OCI-M2 (cell line): ENCODE results near the gene MACROD2.
"Not testable (repeated sequence)": the region's sequence is repeated elsewhere in the genome, so short reads cannot be mapped to it uniquely, and the experiment has no call there.

Source experiments
- DNase-seq: peaks from one replicate; lab custom pipeline; 2025; ENCODE audit not compliant: unreplicated experiment; lab: John Stamatoyannopoulos, UW

The MACROD2 gene

GRCh38 chr20:15119852-15120487, 1124.7 kb downstream of the MACROD2 start:
- DNase-seq, result no peak

- DNase-seq, result no peak
These were observed 1127.3 kb downstream of the MACROD2 start for GRCh38 chr20:15122613-15123012.

- no peak for DNase-seq
These were observed 1135.9 kb downstream of the MACROD2 start for GRCh38 chr20:15131176-15131575.

GRCh38 chr20:15138548-15139126, 1143.3 kb downstream of the MACROD2 start:
- DNase-seq, result no peak

- DNase-seq, result no peak
These were observed 1144.2 kb downstream of the MACROD2 start for GRCh38 chr20:15139522-15139921.

- DNase-seq, result no peak
These were observed 1145.0 kb downstream of the MACROD2 start for GRCh38 chr20:15140286-15140685.

GRCh38 chr20:15140940-15141339, 1145.6 kb downstream of the MACROD2 start:
- DNase-seq, result not testable (repeated sequence)

GRCh38 chr20:15141861-15142260, 1146.5 kb downstream of the MACROD2 start:
- DNase-seq, result no peak

- no peak for DNase-seq
These were observed 1148.2 kb downstream of the MACROD2 start for GRCh38 chr20:15143478-15143877.

GRCh38 chr20:15144916-15145315, 1149.6 kb downstream of the MACROD2 start:
- no peak for DNase-seq

- DNase-seq, result no peak
These were observed 1151.6 kb downstream of the MACROD2 start for GRCh38 chr20:15146948-15147347.

- no peak for DNase-seq
These were observed 1158.8 kb downstream of the MACROD2 start for GRCh38 chr20:15154070-15154469.

GRCh38 chr20:15155848-15156401, 1160.6 kb downstream of the MACROD2 start:
- no peak for DNase-seq

GRCh38 chr20:15158533-15158932, 1163.2 kb downstream of the MACROD2 start:
- no peak for DNase-seq

- no peak for DNase-seq
These were observed 1166.8 kb downstream of the MACROD2 start for GRCh38 chr20:15162079-15162647.

GRCh38 chr20:15163632-15164031, 1168.3 kb downstream of the MACROD2 start:
- DNase-seq, result no peak

- no peak for DNase-seq
These were observed 1169.4 kb downstream of the MACROD2 start for GRCh38 chr20:15164726-15165125.

GRCh38 chr20:15166744-15167143, 1171.4 kb downstream of the MACROD2 start:
- DNase-seq, result no peak

- DNase-seq, result no peak
These were observed 1175.7 kb downstream of the MACROD2 start for GRCh38 chr20:15171016-15171415.

GRCh38 chr20:15176929-15177328, 1181.6 kb downstream of the MACROD2 start:
- DNase-seq, result no peak

GRCh38 chr20:15178581-15178980, 1183.3 kb downstream of the MACROD2 start:
- no peak for DNase-seq

GRCh38 chr20:15179381-15179780, 1184.1 kb downstream of the MACROD2 start:
- no peak for DNase-seq
